Left ventricle myocardium superior (tissue), 1 donor: ENCODE results near the gene JUN. TPM values are rescaled to one million over a fixed set of nuclear protein-coding genes. Genes with fewer than 3 reads are reported as not detected.
A peak's percentile ranks its signal among the peaks of the same experiment; 100 is the strongest.

Source experiments
- ATAC-seq: fragments of 200-7000 bp; cut with Tn5 transposase; one replicate; pipeline ENCODE4 v1.9.1; 2020; ENCODE audit warnings: mild to moderate bottlenecking, moderate library complexity
- DNase-seq: peaks from one replicate; pipeline ENCODE4 v3.0.0-alpha.2; 2020
- intact Hi-C: fragments of 100-400 bp; cut with micrococcal nuclease; formaldehyde crosslinking; loops from one replicate; pipeline ENCODE4 v1.11.0; 2022
- total RNA-seq: library from RNA; stranded (reverse); fragmentation: NEBNext Ultra II Directional; extraction: Animal tissue kit (Norgen Biotek cat#: 25700); gene quantifications from one replicate; pipeline ENCODE4 v1.2.1, GENCODE V29; 2021
- donor health status: DM: no; HTN: yes; CAD: no; lungs with severe emphysema.

The JUN gene
- total RNA-seq, 1 donor from 2014 or later = 54.6 TPM

- ATAC-seq (no peak), DNase-seq (no peak)
- intact Hi-C loops = loop anchor here (10.0 kb wide), 2 partner anchors 278 to 358 kb away; no protein-coding TSS in a partner anchor
These were observed 3.0 kb upstream of the JUN start for GRCh38 chr1:58786927-58787245.

GRCh38 chr1:58786184-58786926 lies 2.5 kb upstream of the JUN start:
- no peak for DNase-seq
- intact Hi-C loops = loop anchor here (10.0 kb wide), 2 partner anchors 278 to 358 kb away; no protein-coding TSS in a partner anchor
- ATAC-seq = no peak

DNA sequence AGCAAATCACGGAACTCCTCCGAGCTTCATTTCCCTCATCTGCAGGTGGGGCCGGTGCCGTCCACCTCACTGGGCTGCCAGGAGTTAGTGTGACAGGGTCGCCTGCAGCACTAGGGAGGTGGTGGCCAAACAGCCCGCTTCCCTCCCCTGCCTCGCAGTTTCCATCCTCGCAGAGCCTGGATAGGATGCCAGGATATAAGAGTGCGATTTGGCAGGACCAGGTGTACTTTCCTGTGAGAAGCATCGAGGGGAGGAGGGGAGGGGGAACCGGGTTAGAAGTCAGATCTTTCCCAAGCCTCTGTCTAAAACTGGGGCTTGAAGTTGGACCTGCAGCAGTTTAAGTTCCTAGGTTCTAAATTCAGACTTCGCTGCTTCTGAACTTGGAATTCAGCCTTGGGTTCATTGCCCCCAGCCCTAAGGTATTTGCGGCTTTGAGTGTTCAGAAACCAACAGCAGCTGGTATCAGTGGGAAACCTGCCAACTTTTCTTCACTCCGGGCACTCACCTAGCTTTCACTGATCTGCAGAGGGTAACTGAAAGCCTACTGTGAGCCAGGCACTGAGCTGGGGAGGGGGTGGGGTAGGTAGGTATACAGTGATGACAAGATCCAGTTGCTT lies 1.7 kb upstream of the JUN start:
- peak; percentile 36 for ATAC-seq
- intact Hi-C loops = loop anchor here (10.0 kb wide), 2 partner anchors 279 to 359 kb away; no protein-coding TSS in a partner anchor
- peak; percentile 79 for DNase-seq

- DNase-seq = peak; percentile 92
- intact Hi-C loops = loop anchor here (10.0 kb wide), 2 partner anchors 280 to 360 kb away; no protein-coding TSS in a partner anchor
- peak; percentile 36 for ATAC-seq
These were observed 1.1 kb upstream of the JUN start for GRCh38 chr1:58784758-58785441.

DNA sequence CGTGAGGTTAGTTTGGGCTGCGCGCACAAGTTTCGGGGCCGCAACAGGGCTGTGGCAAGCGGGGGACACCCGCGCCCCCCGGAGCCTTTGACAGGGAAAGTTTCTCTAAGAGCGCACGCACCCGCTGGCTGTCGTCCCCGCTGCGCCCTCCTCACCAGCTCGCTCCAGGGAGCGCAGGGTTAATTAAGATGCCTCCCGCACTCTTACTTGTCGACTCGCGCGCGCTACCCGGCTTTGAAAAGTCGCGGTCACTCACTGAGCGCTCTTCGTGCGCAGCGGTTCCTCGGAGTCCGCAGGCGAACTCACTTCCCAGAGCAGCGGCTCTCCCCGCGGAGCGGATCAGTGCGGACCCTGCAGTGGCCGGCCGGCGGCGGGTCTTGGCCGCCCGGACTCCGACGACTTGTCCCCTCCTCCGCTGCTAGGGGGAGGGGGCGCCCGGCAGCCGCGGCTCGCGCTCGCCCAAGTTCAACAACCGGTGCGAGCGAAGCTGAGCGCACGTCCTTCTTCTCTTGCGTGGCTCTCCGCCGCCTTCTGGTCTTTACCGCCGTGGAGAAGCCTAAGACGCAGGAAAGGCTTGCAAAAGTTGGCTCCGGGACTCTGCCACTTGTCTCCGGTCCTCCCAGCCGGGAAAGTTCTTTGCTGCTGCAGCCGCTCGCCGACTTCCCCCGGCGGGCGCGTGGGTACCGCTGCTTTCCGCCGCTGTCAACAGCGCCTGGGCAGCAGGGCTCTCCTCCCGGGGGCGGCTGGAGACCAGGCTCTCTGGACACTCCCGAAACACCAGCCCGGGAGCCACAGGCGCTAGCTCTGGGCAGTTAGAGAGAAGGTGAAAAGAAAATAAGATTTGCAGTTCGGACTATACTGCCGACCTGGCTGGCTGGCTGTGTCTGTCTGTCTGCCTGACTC lies 506 bp downstream of the JUN start:
- DNase-seq = peak; percentile 73
- intact Hi-C loops = loop anchor here (10.0 kb wide), 2 partner anchors 281 to 361 kb away; no protein-coding TSS in a partner anchor
- peak; percentile 4 for ATAC-seq

DNA sequence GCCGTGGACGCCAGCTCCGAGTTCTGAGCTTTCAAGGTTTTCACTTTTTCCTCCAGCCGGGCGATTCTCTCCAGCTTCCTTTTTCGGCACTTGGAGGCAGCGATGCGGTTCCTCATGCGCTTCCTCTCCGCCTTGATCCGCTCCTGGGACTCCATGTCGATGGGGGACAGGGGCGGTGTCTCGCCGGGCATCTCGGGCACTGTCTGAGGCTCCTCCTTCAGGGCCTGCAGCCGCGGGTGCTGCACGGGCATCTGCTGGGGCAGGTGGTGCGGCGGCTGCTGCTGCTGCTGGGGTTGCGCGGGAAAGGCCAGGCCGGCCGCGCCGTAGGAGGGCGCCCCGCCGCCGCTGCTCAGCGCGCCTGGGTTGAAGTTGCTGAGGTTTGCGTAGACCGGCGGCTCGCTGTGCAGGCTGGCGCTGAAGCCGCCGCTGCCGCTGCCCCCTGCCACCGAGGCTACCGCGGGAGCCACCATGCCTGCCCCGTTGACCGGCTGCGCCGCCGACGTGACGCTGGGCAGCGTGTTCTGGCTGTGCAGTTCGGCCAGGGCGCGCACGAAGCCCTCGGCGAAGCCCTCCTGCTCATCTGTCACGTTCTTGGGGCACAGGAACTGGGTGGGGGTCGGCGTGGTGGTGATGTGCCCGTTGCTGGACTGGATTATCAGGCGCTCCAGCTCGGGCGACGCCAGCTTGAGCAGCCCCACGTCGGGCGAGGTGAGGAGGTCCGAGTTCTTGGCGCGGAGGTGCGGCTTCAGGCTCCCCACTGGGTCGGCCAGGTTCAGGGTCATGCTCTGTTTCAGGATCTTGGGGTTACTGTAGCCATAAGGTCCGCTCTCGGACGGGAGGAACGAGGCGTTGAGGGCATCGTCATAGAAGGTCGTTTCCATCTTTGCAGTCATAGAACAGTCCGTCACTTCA lies 1.4 kb downstream of the JUN start:
- ATAC-seq = no peak
- peak; percentile 75 for DNase-seq
- intact Hi-C loops = loop anchor here (10.0 kb wide), 2 partner anchors 282 to 362 kb away; no protein-coding TSS in a partner anchor

DNA sequence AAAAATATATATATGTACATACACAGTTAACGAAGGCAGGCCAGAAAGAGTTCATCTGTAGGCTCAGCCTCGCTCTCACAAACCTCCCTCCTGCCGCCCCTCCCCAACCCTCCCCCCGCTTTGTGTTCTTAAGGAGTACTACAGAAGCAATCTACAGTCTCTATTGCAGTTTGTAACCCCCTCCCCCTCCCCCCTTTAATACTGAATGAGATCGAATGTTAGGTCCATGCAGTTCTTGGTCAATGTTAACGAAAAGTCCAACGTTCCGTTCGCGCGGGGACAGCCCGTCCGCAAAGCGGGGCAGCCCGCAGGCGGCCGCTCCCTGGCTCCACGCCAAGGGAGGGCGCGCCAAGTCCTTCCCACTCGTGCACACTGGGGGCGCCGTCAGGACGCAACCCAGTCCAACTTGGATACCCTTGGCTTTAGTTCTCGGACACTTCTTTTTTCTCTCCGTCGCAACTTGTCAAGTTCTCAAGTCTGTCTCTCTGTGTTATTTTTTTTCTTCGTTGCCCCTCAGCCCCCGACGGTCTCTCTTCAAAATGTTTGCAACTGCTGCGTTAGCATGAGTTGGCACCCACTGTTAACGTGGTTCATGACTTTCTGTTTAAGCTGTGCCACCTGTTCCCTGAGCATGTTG lies 2.2 kb downstream of the JUN start:
- intact Hi-C loops = loop anchor here (10.0 kb wide), 2 partner anchors 283 to 363 kb away; no protein-coding TSS in a partner anchor
- peak; percentile 88 for DNase-seq
- ATAC-seq = no peak

- ATAC-seq = no peak
These were observed 2.9 kb downstream of the JUN start for GRCh38 chr1:58780836-58781452.

GRCh38 chr1:58780411-58780810 lies 3.4 kb downstream of the JUN start:
- intact Hi-C loops = loop anchor here (10.0 kb wide), 2 partner anchors 284 to 364 kb away; no protein-coding TSS in a partner anchor
- DNase-seq = no peak

More at GRCh38 chr1:58780836-58781452, 2.9 kb downstream of the JUN start:
- intact Hi-C loops = loop anchor here (10.0 kb wide), 2 partner anchors 284 to 364 kb away; no protein-coding TSS in a partner anchor
- no peak for DNase-seq

DNA sequence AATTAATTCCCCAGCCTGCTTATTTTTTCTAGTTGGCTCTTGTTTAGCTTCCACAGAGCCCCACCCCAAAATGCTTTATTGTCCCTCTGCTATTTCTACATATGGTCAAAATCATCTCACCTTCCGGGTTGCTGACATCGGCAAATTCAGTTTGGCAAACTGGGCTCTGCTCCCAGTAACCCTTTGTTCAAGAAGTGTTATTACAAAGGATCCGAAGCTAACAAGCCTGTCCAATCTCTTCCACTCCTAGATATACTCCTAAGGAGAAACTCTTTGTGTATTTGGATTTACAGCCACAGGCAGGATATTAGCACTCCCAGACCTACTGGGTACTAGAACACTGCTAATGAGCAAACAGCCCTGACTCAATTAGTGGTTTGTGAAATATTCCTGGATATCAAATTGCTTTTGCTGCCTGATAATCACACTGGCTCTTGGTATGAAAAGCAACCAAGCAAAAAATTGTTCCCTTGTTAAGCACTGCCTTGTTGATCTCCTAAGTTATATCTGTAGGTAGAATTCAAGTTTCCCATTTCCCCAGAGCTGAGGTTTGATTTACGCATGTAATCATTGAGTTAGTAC lies 4.0 kb downstream of the JUN start:
- DNase-seq = no peak
- no peak for ATAC-seq
- intact Hi-C loops = loop anchor here (10.0 kb wide), 2 partner anchors 285 to 365 kb away; no protein-coding TSS in a partner anchor

More at GRCh38 chr1:58780411-58780810, 3.4 kb downstream of the JUN start:
- ATAC-seq = no peak

DNA sequence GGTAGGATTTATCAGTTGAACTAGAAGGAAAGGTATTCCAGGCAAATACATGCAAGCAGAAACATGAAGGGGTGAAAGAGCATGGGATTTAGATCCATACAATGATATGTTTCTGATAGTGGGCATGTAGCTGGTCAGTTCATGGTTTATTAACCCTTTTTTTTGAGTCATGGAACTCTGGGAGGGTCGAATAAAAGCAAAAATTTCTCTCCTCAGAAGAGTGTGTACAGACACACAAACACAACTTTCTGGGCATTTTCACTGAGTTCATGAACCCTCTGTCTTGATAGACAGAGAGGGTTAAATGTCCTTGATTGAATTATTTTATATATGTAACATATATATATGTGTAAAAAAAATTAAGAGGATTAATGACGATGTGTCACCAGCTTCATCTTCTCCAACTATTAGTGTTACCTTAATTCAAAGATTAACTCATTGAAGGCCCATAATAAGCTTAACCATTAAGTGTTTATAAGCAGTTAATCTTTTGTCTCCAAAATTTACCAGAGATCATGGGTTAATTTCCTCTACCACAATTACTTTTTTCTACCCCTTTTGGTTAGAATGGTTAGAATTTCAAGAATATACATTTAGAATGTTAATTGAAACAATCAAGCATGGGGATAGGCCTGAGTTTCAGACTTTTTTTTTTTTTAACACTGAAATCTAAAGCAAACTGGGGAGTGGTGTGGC lies 4.6 kb downstream of the JUN start:
- DNase-seq (no peak), ATAC-seq (no peak)
- intact Hi-C loops = no loop called here

GRCh38 chr1:58778385-58779000 lies 5.4 kb downstream of the JUN start:
- DNase-seq (no peak), ATAC-seq (no peak)
- intact Hi-C loops = no loop called here

GRCh38 chr1:58774027-58774426 lies 9.8 kb downstream of the JUN start:
- ATAC-seq = no peak
- no peak for DNase-seq
- intact Hi-C loops = no loop called here

DNA sequence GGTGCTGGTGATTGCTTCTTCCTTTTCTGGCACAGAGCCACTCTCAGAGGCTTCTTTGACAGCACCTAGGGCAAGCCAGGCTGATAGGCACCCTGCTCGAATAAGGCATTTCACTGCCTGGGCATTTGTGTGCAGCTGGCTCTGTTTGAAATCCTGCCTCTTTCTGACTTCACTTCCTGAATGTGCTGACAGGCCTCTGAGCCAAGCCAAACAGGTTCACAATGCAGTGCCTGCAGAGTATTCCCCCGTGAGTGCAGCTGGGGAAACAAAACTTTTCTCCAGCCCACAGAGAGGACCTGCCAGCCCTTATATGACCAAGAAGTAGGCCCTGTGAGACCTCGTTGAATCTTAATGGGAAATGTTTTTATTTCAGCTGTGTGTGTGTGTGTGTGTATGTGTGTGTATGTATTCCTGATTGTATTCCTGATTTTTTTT lies 10.4 kb downstream of the JUN start:
- peak; percentile 94 for ATAC-seq
- intact Hi-C loops = no loop called here
- DNase-seq = peak; percentile 68

DNA sequence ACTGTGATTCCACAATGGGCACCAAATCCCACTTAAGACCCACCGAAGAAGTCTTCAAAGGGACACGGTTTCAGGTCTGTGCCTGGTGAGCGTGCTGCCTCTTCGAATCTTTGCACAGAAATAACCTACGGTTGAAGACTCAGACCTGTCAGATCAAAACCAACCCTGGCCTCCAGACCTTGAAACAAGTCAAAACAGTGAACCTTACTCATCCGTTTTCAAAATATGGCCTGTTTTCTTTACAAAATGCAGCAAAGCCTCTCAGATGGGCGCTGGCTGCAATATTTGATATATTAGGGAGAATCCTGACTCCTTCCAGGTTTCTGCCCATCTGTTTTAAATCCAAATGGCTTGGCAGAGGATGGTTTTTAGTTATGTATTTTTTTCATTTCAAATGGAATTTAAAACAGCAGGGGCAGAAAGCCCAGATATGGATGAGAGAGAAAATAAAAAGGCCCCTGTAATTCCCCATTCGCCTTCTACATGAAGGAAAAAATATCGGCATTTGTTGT lies 14.0 kb downstream of the JUN start:
- ATAC-seq = no peak
- intact Hi-C loops = no loop called here
- DNase-seq = no peak
